WERI-Rb-1 (cell line): Measurements from ENCODE around the gene ADAMTSL5.
"Not testable (repeated sequence)": the region's sequence is repeated elsewhere in the genome, so short reads cannot be mapped to it uniquely, and the experiment has no call there.

Experiments
- DNase-seq: peaks from one replicate; pipeline ENCODE4 v3.0.0-alpha.2; 2020
- H3K27ac ChIP-seq: fragments of 250-450 bp; sonication (Bioruptor Pico); 2 replicates; pipeline ENCODE4 v1.5.1; 2020; ENCODE audit warnings: mild to moderate bottlenecking, moderate library complexity
- H3K27me3 ChIP-seq: fragments of 250-450 bp; sonication (Bioruptor Pico); 2 replicates; pipeline ENCODE4 v1.5.1; 2021; ENCODE audit warnings: mild to moderate bottlenecking, low read depth, moderate library complexity; ENCODE audit not compliant: insufficient read depth, severe bottlenecking
- H3K36me3 ChIP-seq: fragments of 250-450 bp; sonication (Bioruptor Pico); 2 replicates; pipeline ENCODE4 v1.5.1; 2020; ENCODE audit warnings: mild to moderate bottlenecking, moderate library complexity
- H3K4me3 ChIP-seq: 2 replicates; pipeline ENCODE4 v1.5.1; 2011; ENCODE audit warnings: low read depth, mild to moderate bottlenecking, control low read depth, low read length
- H3K9me3 ChIP-seq: fragments of 250-450 bp; sonication (Bioruptor Pico); 2 replicates; pipeline ENCODE4 v1.5.1; 2021; ENCODE audit warnings: mild to moderate bottlenecking, moderate library complexity; ENCODE audit not compliant: severe bottlenecking
- CTCF ChIP-seq: IDR thresholded peaks from 2 replicates; pipeline ENCODE4 v1.5.1; 2011; ENCODE audit warnings: low read depth, mild to moderate bottlenecking, control low read depth, inconsistent platforms, low read length

Gene ADAMTSL5

GRCh38 chr19:1531587-1531986, 18.8 kb upstream of the ADAMTSL5 start:
- no peak for TF ChIP-seq CTCF
- Histone ChIP-seq H3K27ac (no peak overlapping the region), H3K36me3 (no peaks in the 10 kb centered on the region), H3K27me3 (no peaks in the 10 kb centered on the region), H3K4me3 (no peak overlapping the region), H3K9me3 (no peaks in the 10 kb centered on the region)
- no peak for DNase-seq

GRCh38 chr19:1530856-1531255, 18.0 kb upstream of the ADAMTSL5 start:
- not testable (repeated sequence) for H3K27me3 ChIP-seq, DNase-seq, H3K36me3 ChIP-seq, H3K9me3 ChIP-seq, H3K4me3 ChIP-seq, H3K27ac ChIP-seq

- peaks cover 4% of the 10 kb centered on the region for H3K27me3 ChIP-seq
- H3K27ac ChIP-seq: no peak overlapping the region
- TF ChIP-seq CTCF: no peak
- DNase-seq: no peak
- no peaks in the 10 kb centered on the region for H3K36me3 ChIP-seq
- H3K4me3 ChIP-seq: no peak overlapping the region
- H3K9me3 ChIP-seq: no peaks in the 10 kb centered on the region
Observed at GRCh38 chr19:1529430-1529816, 16.6 kb upstream of the ADAMTSL5 start.

- no peak for DNase-seq
- TF ChIP-seq CTCF: no peak
- H3K9me3 ChIP-seq: no peaks in the 10 kb centered on the region
- H3K36me3 ChIP-seq: no peaks in the 10 kb centered on the region
- H3K4me3 ChIP-seq: no peak overlapping the region
- H3K27ac ChIP-seq: no peak overlapping the region
- peaks cover 6% of the 10 kb centered on the region for H3K27me3 ChIP-seq
Observed at GRCh38 chr19:1528596-1529429, 16.0 kb upstream of the ADAMTSL5 start.

- Histone ChIP-seq H3K4me3 (no peak overlapping the region), H3K27ac (no peak overlapping the region), H3K9me3 (no peaks in the 10 kb centered on the region), H3K27me3 (peaks cover 9% of the 10 kb centered on the region), H3K36me3 (no peaks in the 10 kb centered on the region)
- no peak for DNase-seq
- no peak for TF ChIP-seq CTCF
Observed at GRCh38 chr19:1527650-1528309, 15.0 kb upstream of the ADAMTSL5 start.

GRCh38 chr19:1526979-1527649, 14.3 kb upstream of the ADAMTSL5 start:
- TF ChIP-seq CTCF: no peak
- Histone ChIP-seq H3K27me3 (peaks cover 9% of the 10 kb centered on the region), H3K9me3 (no peaks in the 10 kb centered on the region), H3K27ac (no peak overlapping the region), H3K36me3 (no peaks in the 10 kb centered on the region), H3K4me3 (no peak overlapping the region)
- DNase-seq: no peak
